Erythroblast (primary cell): ENCODE data around the gene GLT8D2.

Source experiments
- GATA1 ChIP-seq: IDR thresholded peaks from 2 replicates; pipeline ENCODE4 v1.6.1; 2011; ENCODE audit warnings: low read depth, mild to moderate bottlenecking, control low read depth, low read length, moderate library complexity
- POLR2A ChIP-seq: IDR thresholded peaks from 2 replicates; pipeline ENCODE4 v1.6.1; 2011; ENCODE audit warnings: mild to moderate bottlenecking, low read length

- TF ChIP-seq POLR2A = no peak
- TF ChIP-seq GATA1 = no peak
Observed at GRCh38 chr12:103958621-103959020, 91.4 kb downstream of the GLT8D2 start.
